ENCODE results near the gene BRD7. TPM values are rescaled to one million over a fixed set of nuclear protein-coding genes. Genes with fewer than 3 reads are reported as not detected.
A peak's percentile ranks its signal among the peaks of the same experiment; 100 is the strongest.

Gene BRD7
- total RNA-seq (2012; rRNA removed): 29.9 and 38.9 TPM in 2 replicates
- 24.8 and 25.1 TPM in 2 replicates for polyA plus RNA-seq (2012; rRNA removed)
- polyA plus RNA-seq (2012; cell fraction: cytosol; rRNA removed): 3.7 and 7.6 TPM in 2 replicates
- polyA plus RNA-seq (2012; cell fraction: nucleus; rRNA removed; ENCODE audit: low replicate concordance): 18.0 and 28.0 TPM in 2 replicates
- Bru-seq, nascent RNA: percentile 85 among the genes with signal in this experiment
- BruChase-seq, experiment 1, labeled RNA remaining after a 6-hour chase: percentile 68 among the genes with signal in this experiment
- percentile 70 among the genes with signal in this experiment for BruChase-seq, experiment 2, labeled RNA remaining after a 2-hour chase
- long read RNA-seq, full-length matches to known transcripts: 15 of 59 reads
- long read RNA-seq, partial matches to known transcripts: 33 of 59 reads
- long read RNA-seq, other reads (novel, unspliced or antisense): 11 of 59 reads

- Histone ChIP-seq H4K8ac (ENCODE audit: low read depth in 2 of 2, low read length in 2 of 2) (peak within 1 kb of the TSS; percentile 84 to 90; a peak in 3 of 4 replicates), H4K20me1 (ENCODE audit: insufficient read depth, low read length) (peaks cover 8% of the 10 kb centered on the region; the same call in 1 of the 2 replicates), H3K4me3 (ENCODE audit: insufficient read depth, low read depth, low read length) (peak within 1 kb of the TSS; percentile 88), H3K18ac (ENCODE audit: low read depth, low read length) (peak within 1 kb of the TSS; percentile 69; the same call in 1 of the 2 replicates), H3K4ac (ENCODE audit: low read depth, low read length) (peak within 1 kb of the TSS; percentile 68; the same call in 1 of the 2 replicates), H3K79me1 (ENCODE audit: low read depth in 1 of 2, low read length in 2 of 2) (peaks cover 27 to 29% of the 10 kb centered on the region in 2 experiments), H2BK20ac (ENCODE audit: low read depth, low read length) (peak within 1 kb of the TSS; percentile 63), H2AK5ac (ENCODE audit: low read depth, low read length) (no peak within 1 kb of the TSS), H4K91ac (ENCODE audit: insufficient read depth, low read depth, low read length) (peak within 1 kb of the TSS; percentile 77), H3K27me3 (ENCODE audit: control insufficient read depth, insufficient read depth, low read length) (peaks cover 10% of the 10 kb centered on the region), H2AFZ (replicated peaks; ENCODE audit: low read length, poor library complexity) (peak within 1 kb of the TSS; percentile 87), H2BK120ac (ENCODE audit: low read depth, low read length) (peak within 1 kb of the TSS; percentile 76), H3K4me2 (ENCODE audit: low read depth, low read length) (peak within 1 kb of the TSS; percentile 97), H3K4me1 (ENCODE audit: control insufficient read depth, insufficient read depth, low read length) (peaks cover 2% of the 10 kb centered on the region; the same call in 1 of the 2 replicates), H3K14ac (replicated peaks; ENCODE audit: low read depth, low read length) (no peak within 1 kb of the TSS), H2AK9ac (replicated peaks; ENCODE audit: low read depth, low read length, poor library complexity) (no peak within 1 kb of the TSS), H3K9me1 (ENCODE audit: insufficient read depth, low read length) (no peaks in the 10 kb centered on the region), H4K5ac (ENCODE audit: low read depth, low read length) (peak within 1 kb of the TSS; percentile 49; the same call in 1 of the 2 replicates), H3K36me3 (ENCODE audit: control insufficient read depth, insufficient read depth, low read length) (peaks cover 11% of the 10 kb centered on the region), H3K27ac (ENCODE audit: insufficient read depth, low read length) (peak within 1 kb of the TSS; percentile 33; the same call in 1 of the 2 replicates), H2BK5ac (ENCODE audit: low read depth, low read length, poor library complexity, severe bottlenecking) (peak within 1 kb of the TSS; percentile 49), H2BK15ac (ENCODE audit: low read depth, low read length) (no peak within 1 kb of the TSS), H3K9ac (ENCODE audit: low read depth, low read length) (peak within 1 kb of the TSS; percentile 74), H3K23ac (ENCODE audit: low read depth, low read length) (peak within 1 kb of the TSS; percentile 77), H3K9me3 (ENCODE audit: control insufficient read depth, insufficient read depth, low read length) (no peaks in the 10 kb centered on the region), H3K56ac (ENCODE audit: extremely low read depth, insufficient read depth, low read length) (peak within 1 kb of the TSS; percentile 34; the same call in 1 of the 2 replicates)
- ChIA-PET POLR2A (ENCODE audit: unreplicated experiment) (no interaction called here), CTCF (interaction anchor here (1.1 to 1.3 kb wide), 2 partner anchors 8 to 20 kb away, joined by 3 read pairs; no protein-coding TSS in a partner anchor)
- in situ Hi-C loops (cut with MboI; ENCODE audit: low sequenced_read_pairs) (loop anchor here (25.0 kb wide), 1 partner anchor 281 kb away; no protein-coding TSS in a partner anchor), dilution Hi-C loops (cut with HindIII; ENCODE audit: low sequenced_read_pairs, unreplicated experiment) (no loop called here), intact Hi-C loops (cut with micrococcal nuclease) (loop anchor here (1.0 to 5.0 kb wide), 2 partner anchors 341 to 438 kb away; partner anchors contain the start of gene CNEP1R1)
- 0% methylated on average over 36 of the region's 109 CpGs; no CpG with 5 or more reads in 1 of the 2 experiments for WGBS, 2 experiments (ENCODE audit: extremely low coverage in 2 of 2, insufficient read length in 1 of 2)
- TF ChIP-seq, protein P1, sequence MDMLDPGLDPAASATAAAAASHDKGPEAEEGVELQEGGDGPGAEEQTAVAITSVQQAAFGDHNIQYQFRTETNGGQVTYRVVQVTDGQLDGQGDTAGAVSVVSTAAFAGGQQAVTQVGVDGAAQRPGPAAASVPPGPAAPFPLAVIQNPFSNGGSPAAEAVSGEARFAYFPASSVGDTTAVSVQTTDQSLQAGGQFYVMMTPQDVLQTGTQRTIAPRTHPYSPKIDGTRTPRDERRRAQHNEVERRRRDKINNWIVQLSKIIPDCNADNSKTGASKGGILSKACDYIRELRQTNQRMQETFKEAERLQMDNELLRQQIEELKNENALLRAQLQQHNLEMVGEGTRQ (IDR thresholded peaks at IDR 0.05; ENCODE audit: low read depth, low read length): no peak
- TF ChIP-seq, protein P2, sequence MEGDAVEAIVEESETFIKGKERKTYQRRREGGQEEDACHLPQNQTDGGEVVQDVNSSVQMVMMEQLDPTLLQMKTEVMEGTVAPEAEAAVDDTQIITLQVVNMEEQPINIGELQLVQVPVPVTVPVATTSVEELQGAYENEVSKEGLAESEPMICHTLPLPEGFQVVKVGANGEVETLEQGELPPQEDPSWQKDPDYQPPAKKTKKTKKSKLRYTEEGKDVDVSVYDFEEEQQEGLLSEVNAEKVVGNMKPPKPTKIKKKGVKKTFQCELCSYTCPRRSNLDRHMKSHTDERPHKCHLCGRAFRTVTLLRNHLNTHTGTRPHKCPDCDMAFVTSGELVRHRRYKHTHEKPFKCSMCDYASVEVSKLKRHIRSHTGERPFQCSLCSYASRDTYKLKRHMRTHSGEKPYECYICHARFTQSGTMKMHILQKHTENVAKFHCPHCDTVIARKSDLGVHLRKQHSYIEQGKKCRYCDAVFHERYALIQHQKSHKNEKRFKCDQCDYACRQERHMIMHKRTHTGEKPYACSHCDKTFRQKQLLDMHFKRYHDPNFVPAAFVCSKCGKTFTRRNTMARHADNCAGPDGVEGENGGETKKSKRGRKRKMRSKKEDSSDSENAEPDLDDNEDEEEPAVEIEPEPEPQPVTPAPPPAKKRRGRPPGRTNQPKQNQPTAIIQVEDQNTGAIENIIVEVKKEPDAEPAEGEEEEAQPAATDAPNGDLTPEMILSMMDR (conservative IDR thresholded peaks at IDR 0.05; ENCODE audit: low read depth, low read length): peak; percentile 56
- TF ChIP-seq POLR2A (IDR thresholded peaks at IDR 0.05; ENCODE audit: low read depth, low read length): no peak
- TF ChIP-seq CHD1 (IDR thresholded peaks at IDR 0.05; ENCODE audit: low read depth, low read length): no peak
- TF ChIP-seq SMC3 (IDR thresholded peaks at IDR 0.05; ENCODE audit: low read depth, low read length): no peak
- TF ChIP-seq CEBPB (IDR thresholded peaks at IDR 0.05; ENCODE audit: low read depth, low read length): no peak
- peak; percentile 13; the same call in 1 of the 2 replicates for TF ChIP-seq MXI1 (IDR thresholded peaks at IDR 0.05; ENCODE audit: borderline replicate concordance, low read depth, low read length)
- peak; percentile 29 for TF ChIP-seq RAD21 (IDR thresholded peaks at IDR 0.05; ENCODE audit: low read length)
- TF ChIP-seq, protein P3, sequence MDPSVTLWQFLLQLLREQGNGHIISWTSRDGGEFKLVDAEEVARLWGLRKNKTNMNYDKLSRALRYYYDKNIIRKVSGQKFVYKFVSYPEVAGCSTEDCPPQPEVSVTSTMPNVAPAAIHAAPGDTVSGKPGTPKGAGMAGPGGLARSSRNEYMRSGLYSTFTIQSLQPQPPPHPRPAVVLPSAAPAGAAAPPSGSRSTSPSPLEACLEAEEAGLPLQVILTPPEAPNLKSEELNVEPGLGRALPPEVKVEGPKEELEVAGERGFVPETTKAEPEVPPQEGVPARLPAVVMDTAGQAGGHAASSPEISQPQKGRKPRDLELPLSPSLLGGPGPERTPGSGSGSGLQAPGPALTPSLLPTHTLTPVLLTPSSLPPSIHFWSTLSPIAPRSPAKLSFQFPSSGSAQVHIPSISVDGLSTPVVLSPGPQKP (IDR thresholded peaks at IDR 0.05; ENCODE audit: borderline replicate concordance, low read depth, low read length): no peak
- no peak for TF ChIP-seq FOS (IDR thresholded peaks at IDR 0.05; ENCODE audit: low read depth, low read length)
- no TSS peak for BruUV-seq (replicated peaks)
- peak; percentile 96 for ATAC-seq (ENCODE audit: low read depth)
- peak; percentile 37 for DNase-seq
These were observed at the start of gene BRD7 for GRCh38 chr16:50368410-50369132. TSS of gene BRD7 (minus strand) at chr16:50368988. CDS start at chr16:50368774, 214 bp downstream.

All from IMR-90 (cell line).